SK-N-SH (cell line): Measurements from ENCODE around the gene PRMT3. TPM values are rescaled to one million over a fixed set of nuclear protein-coding genes. Genes with fewer than 3 reads are reported as not detected.

Experiments
- CTCF ChIA-PET: fragments of 300-600, 350-600 bp; formaldehyde crosslinking; extraction: SDS; loops from one replicate; lab custom pipeline; 2021; lab: Yijun Ruan, JAX
- POLR2A ChIA-PET: fragments of 350-600 bp; sonication (Branson Sonifier 250); formaldehyde crosslinking; extraction: SDS; loops from one replicate; lab custom pipeline; 2020; ENCODE audit warnings: antibody characterized with exemption, inconsistent platforms; lab: Yijun Ruan, JAX
- DNase-seq: peaks from one replicate; pipeline ENCODE4 v3.0.0; 2012
- H2AFZ ChIP-seq: fragments of 200-600 bp; sonication (generic); 2 replicates; pipeline ENCODE4 v1.8.1; 2016; ENCODE audit warnings: antibody characterized with exemption, mild to moderate bottlenecking, low read depth
- H3F3A ChIP-seq: fragments of 200-600 bp; sonication (generic); replicated peaks from 2 replicates; pipeline ENCODE3; 2016; ENCODE audit warnings: antibody characterized with exemption, mild to moderate bottlenecking; ENCODE audit not compliant: insufficient read depth
- H3K27ac ChIP-seq, 2 experiments: fragments of 200-500 bp in 1 of 2; fragments of 200-600 bp in 1 of 2; sonication (Bioruptor generic) in 1 of 2; sonication (generic), shearing (Covaris generic) in 1 of 2; 2 replicates each; pipeline versions ENCODE4 v1.5.1 to v1.6.1; 2014 to 2016; ENCODE audit warnings: low read depth in 2 of 2, inconsistent platforms in 1 of 2, low read length in 1 of 2, mild to moderate bottlenecking in 1 of 2, mixed read lengths in 1 of 2
- H3K27me3 ChIP-seq: fragments of 200-600 bp; sonication (generic), shearing (Covaris generic); 2 replicates; pipeline ENCODE4 v1.6.1; 2016; ENCODE audit warnings: mixed run types; ENCODE audit not compliant: insufficient read depth
- H3K36me3 ChIP-seq, 2 experiments: fragments of 200-500 bp in 1 of 2; fragments of 200-600 bp in 1 of 2; sonication (Bioruptor generic) in 1 of 2; sonication (generic) in 1 of 2; replicated peaks in 1 of 2; 2 replicates each; pipeline versions ENCODE3 to v1.5.1; 2014 to 2016; ENCODE audit warnings: low read length in 1 of 2, mild to moderate bottlenecking in 1 of 2; ENCODE audit not compliant: insufficient read depth in 2 of 2, control insufficient read depth in 1 of 2
- H3K4me1 ChIP-seq, 2 experiments: fragments of 200-500 bp in 1 of 2; fragments of 200-600 bp in 1 of 2; sonication (Bioruptor generic) in 1 of 2; sonication (generic), shearing (Covaris generic) in 1 of 2; 2 replicates each; pipeline versions ENCODE4 v1.5.1 to v1.6.1; 2014 to 2016; ENCODE audit warnings: low read depth in 1 of 2, low read length in 1 of 2, mixed run types in 1 of 2; ENCODE audit not compliant: insufficient read depth in 2 of 2, control insufficient read depth in 1 of 2
- H3K4me2 ChIP-seq: fragments of 200-600 bp; sonication (generic), shearing (Covaris generic); 2 replicates; pipeline ENCODE4 v1.6.1; 2017; ENCODE audit warnings: mixed run types
- H3K4me3 ChIP-seq, 2 experiments: fragments of 200-500 bp in 1 of 2; fragments of 200-600 bp in 1 of 2; sonication (Bioruptor generic) in 1 of 2; sonication (generic), shearing (Covaris generic) in 1 of 2; 2 replicates each; pipeline versions ENCODE4 v1.5.1 to v1.8.1; 2014 to 2016; ENCODE audit warnings: low read depth in 2 of 2, inconsistent platforms in 1 of 2, low read length in 1 of 2, mild to moderate bottlenecking in 1 of 2, mixed read lengths in 1 of 2, moderate library complexity in 1 of 2
- H3K79me2 ChIP-seq: fragments of 200-600 bp; sonication (generic); 2 replicates; pipeline ENCODE4 v1.8.1; 2017; ENCODE audit warnings: mild to moderate bottlenecking; ENCODE audit not compliant: insufficient read depth
- H3K9ac ChIP-seq: fragments of 200-600 bp; sonication (generic); 2 replicates; pipeline ENCODE4 v1.6.1; 2017; ENCODE audit warnings: mixed run types
- H3K9me2 ChIP-seq: fragments of 200-600 bp; sonication (generic); 2 replicates; pipeline ENCODE4 v1.6.1; 2017; ENCODE audit warnings: mixed run types
- H3K9me3 ChIP-seq: fragments of 200-600 bp; sonication (generic); 2 replicates; pipeline ENCODE4 v1.6.1; 2017; ENCODE audit warnings: mixed run types, mild to moderate bottlenecking, moderate library complexity
- H4K20me1 ChIP-seq: fragments of 200-600 bp; sonication (generic); 2 replicates; pipeline ENCODE4 v1.6.1; 2017; ENCODE audit warnings: mild to moderate bottlenecking, mixed run types; ENCODE audit not compliant: insufficient read depth
- CHD2 ChIP-seq: fragments of 150-350 bp; IDR thresholded peaks from 2 replicates; pipeline ENCODE4 v1.6.1; 2018; ENCODE audit warnings: low read length; ENCODE audit not compliant: partially characterized antibody
- CTCF ChIP-seq: fragments of 200-600 bp; sonication (generic); IDR thresholded peaks from 2 replicates; pipeline ENCODE4 v1.6.1; 2017; ENCODE audit warnings: antibody characterized with exemption, mild to moderate bottlenecking, moderate library complexity
- EP300 ChIP-seq, 2 experiments: IDR thresholded peaks; 2 replicates each; pipeline versions ENCODE4 v1.4.0 to v1.6.1; 2012; ENCODE audit warnings: borderline replicate concordance in 1 of 2, low read depth in 1 of 2, low read length in 1 of 2
- FOXJ3 ChIP-seq: sonication (generic); formaldehyde crosslinking; IDR thresholded peaks from 2 replicates; pipeline ENCODE4 v1.5.1; 2020; ENCODE audit warnings: mild to moderate bottlenecking, missing genetic modification reagents
- GATA2 ChIP-seq: sonication (generic); formaldehyde crosslinking; IDR thresholded peaks from 2 replicates; pipeline ENCODE4 v1.5.0; 2020; ENCODE audit warnings: mild to moderate bottlenecking, missing genetic modification reagents
- JUND ChIP-seq: IDR thresholded peaks from 2 replicates; pipeline ENCODE4 v1.4.0; 2012
- MAX ChIP-seq: IDR thresholded peaks from 2 replicates; pipeline ENCODE4 v1.4.0; 2012; ENCODE audit warnings: low read depth
- MEF2A ChIP-seq: IDR thresholded peaks from 2 replicates; pipeline ENCODE4 v1.4.0; 2012; ENCODE audit warnings: low read depth, borderline replicate concordance
- MXI1 ChIP-seq: IDR thresholded peaks from 2 replicates; pipeline ENCODE4 v1.6.1; 2012; ENCODE audit warnings: mild to moderate bottlenecking, low read depth, low read length, improper control_type of control experiment
- NRF1 ChIP-seq: IDR thresholded peaks from 2 replicates; pipeline ENCODE4 v1.6.1; 2012; ENCODE audit warnings: low read depth, mild to moderate bottlenecking, low read length
- PBX3 ChIP-seq: IDR thresholded peaks from 2 replicates; pipeline ENCODE4; 2012
- RFX5 ChIP-seq: IDR thresholded peaks from 2 replicates; pipeline ENCODE4 v1.6.1; 2012; ENCODE audit warnings: mild to moderate bottlenecking, improper control_type of control experiment, low read length
- RXRA ChIP-seq: IDR thresholded peaks from 2 replicates; pipeline ENCODE4 v1.4.0; 2012; ENCODE audit warnings: low read depth, mild to moderate bottlenecking, borderline replicate concordance
- SIN3A ChIP-seq: IDR thresholded peaks from 2 replicates; pipeline ENCODE4 v1.6.1; 2012; ENCODE audit warnings: low read depth, mild to moderate bottlenecking, low read length, moderate library complexity, borderline replicate concordance
- SMC3 ChIP-seq: IDR thresholded peaks from 2 replicates; pipeline ENCODE4 v1.6.1; 2012; ENCODE audit warnings: low read depth, low read length, improper control_type of control experiment
- USF1 ChIP-seq: IDR thresholded peaks from 2 replicates; pipeline ENCODE4 v1.4.0; 2012; ENCODE audit warnings: low read depth, borderline replicate concordance
- YY1 ChIP-seq: IDR thresholded peaks from 2 replicates; pipeline ENCODE4 v1.4.0; 2012; ENCODE audit warnings: low read depth, mild to moderate bottlenecking
- ZBTB33 ChIP-seq: IDR thresholded peaks from 2 replicates; pipeline ENCODE4 v1.4.0; 2012; ENCODE audit warnings: low read depth, borderline replicate concordance
- WGBS: methylation state at CpG from one replicate; pipeline ENCODE4 v1.1.6; 2017; ENCODE audit warnings: low lambda C conversion rate; 5-methylcytosine and 5-hydroxymethylcytosine counted together
- polyA plus RNA-seq, 3 experiments: library from polyadenylated mRNA; depleted of rRNA; stranded (reverse); fragments of >200 nt; gene quantifications; 2 replicates each; pipeline ENCODE4 v1.2.3, GENCODE V29; 2012

Gene PRMT3
- polyA plus RNA-seq, 1 of the 3 experiments (the other 2 are of a cell fraction): 10.8 TPM

- H3K9me3 ChIP-seq: no peaks in the 10 kb centered on the region
- ChIA-PET CTCF (interaction anchor here (0.7 kb wide), 1 partner anchor 126 kb away, joined by 3 read pairs; no protein-coding TSS in a partner anchor), POLR2A (interaction anchor here (0.6 kb wide), 1 partner anchor 309 kb away, joined by 3 read pairs; no protein-coding TSS in a partner anchor)
- no peaks in the 10 kb centered on the region for H4K20me1 ChIP-seq
- 92% methylated on average over 5 of the region's 5 CpGs for WGBS
- H3F3A ChIP-seq: no peaks in the 10 kb centered on the region
- no peaks in the 10 kb centered on the region for H3K27me3 ChIP-seq
- H3K4me2 ChIP-seq: no peak overlapping the region
- no peak overlapping the region for H2AFZ ChIP-seq
- DNase-seq: no peak
- H3K4me3 ChIP-seq: no peak overlapping the region
- H3K4me1 ChIP-seq: peaks cover 0 to 3% of the 10 kb centered on the region in 2 experiments; a peak in 2 of 4 replicates
- H3K9ac ChIP-seq: no peak overlapping the region
- H3K9me2 ChIP-seq: no peaks in the 10 kb centered on the region
- peaks cover 8 to 21% of the 10 kb centered on the region in 2 experiments for H3K36me3 ChIP-seq
- H3K79me2 ChIP-seq: no peaks in the 10 kb centered on the region
- TF ChIP-seq CTCF: no peak
- TF ChIP-seq MXI1: no peak
- TF ChIP-seq ZBTB33: no peak
- no peak for TF ChIP-seq MAX
- no peak for TF ChIP-seq CHD2
- no peak for TF ChIP-seq JUND
- no peak for TF ChIP-seq RXRA
- no peak for TF ChIP-seq YY1
- TF ChIP-seq EP300 (IDR thresholded peaks at IDR 0.05; ENCODE audit: borderline replicate concordance in 1 of 2, low read depth in 1 of 2, low read length in 1 of 2): no peak
- TF ChIP-seq SIN3A: no peak
- no peak for TF ChIP-seq PBX3
- no peak for TF ChIP-seq NRF1
- no peak for TF ChIP-seq MEF2A
- TF ChIP-seq GATA2 (CRISPR knock-in tag): no peak
- TF ChIP-seq FOXJ3 (CRISPR knock-in tag): no peak
- no peak for TF ChIP-seq SMC3
- no peak for TF ChIP-seq RFX5
- TF ChIP-seq USF1: no peak
- H3K27ac ChIP-seq: peak overlapping the region in 1 of 2 experiments; percentile 47; a peak in 2 of 4 replicates
Observed at GRCh38 chr11:20459865-20460264, 72.3 kb downstream of the PRMT3 start.
